HUES48 (cell line): ENCODE data around the gene ANKRD27.
"Not testable (repeated sequence)": the region's sequence is repeated elsewhere in the genome, so short reads cannot be mapped to it uniquely, and the experiment has no call there.

Source experiments
- H3K27ac ChIP-seq: one replicate; pipeline ENCODE4 v1.7.0; 2013; ENCODE audit warnings: low read depth, low read length, inconsistent platforms
- H3K27me3 ChIP-seq: 2 replicates; pipeline ENCODE4 v1.6.1; 2013; ENCODE audit warnings: mild to moderate bottlenecking, low read length; ENCODE audit not compliant: control insufficient read depth, insufficient read depth
- H3K36me3 ChIP-seq: 2 replicates; pipeline ENCODE4 v1.6.1; 2013; ENCODE audit warnings: low read length; ENCODE audit not compliant: control insufficient read depth, insufficient read depth
- H3K4me1 ChIP-seq: 2 replicates; pipeline ENCODE4 v1.6.1; 2013; ENCODE audit warnings: mild to moderate bottlenecking, low read length; ENCODE audit not compliant: control insufficient read depth, insufficient read depth
- H3K4me3 ChIP-seq: 2 replicates; pipeline ENCODE4 v1.5.1; 2013; ENCODE audit warnings: mild to moderate bottlenecking, low read depth, low read length
- H3K9ac ChIP-seq: 2 replicates; pipeline ENCODE4 v1.6.1; 2013; ENCODE audit warnings: mild to moderate bottlenecking, low read depth, low read length, moderate library complexity
- H3K9me3 ChIP-seq: 2 replicates; pipeline ENCODE4 v1.6.1; 2013; ENCODE audit warnings: low read length; ENCODE audit not compliant: control insufficient read depth, insufficient read depth

ANKRD27 gene

DNA sequence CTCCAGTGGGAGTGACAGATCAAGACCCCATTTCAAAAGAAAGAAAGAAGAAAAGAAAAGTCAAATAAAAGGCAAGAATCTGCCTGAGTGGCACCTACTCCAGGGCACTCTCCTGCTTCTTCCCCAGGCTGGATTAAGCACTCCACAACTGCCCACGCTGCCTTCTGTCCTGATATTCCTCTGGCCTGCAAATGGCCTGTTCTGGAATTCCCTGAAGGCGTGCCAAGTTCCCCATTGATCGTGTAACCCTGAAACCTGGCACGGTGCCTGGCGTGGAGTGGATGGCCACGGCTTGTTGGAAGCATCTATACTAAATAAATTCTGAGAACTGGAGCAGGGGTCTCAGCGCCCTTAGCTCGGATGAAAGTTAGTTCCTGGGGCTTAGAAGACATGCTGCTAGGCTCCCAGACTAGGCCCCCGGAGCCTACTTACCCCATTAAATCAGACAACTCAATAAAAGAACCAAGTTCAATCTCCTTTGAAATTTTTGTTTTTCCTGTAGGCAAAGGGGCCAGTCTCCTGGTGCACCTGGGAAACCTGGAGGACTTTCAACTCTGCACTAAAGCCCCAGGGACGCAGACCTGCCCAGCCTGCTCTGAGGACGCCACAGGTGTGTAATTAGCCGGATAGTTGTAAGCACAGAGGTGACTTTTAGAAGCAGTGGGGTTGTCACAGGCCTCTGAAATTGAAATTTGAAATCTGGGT, 21.9 kb downstream of the ANKRD27 start:
- Histone ChIP-seq H3K9me3 (no peaks in the 10 kb centered on the region), H3K9ac (no peak overlapping the region), H3K4me3 (no peak overlapping the region), H3K27ac (no peak overlapping the region), H3K36me3 (peaks cover 17% of the 10 kb centered on the region), H3K27me3 (no peaks in the 10 kb centered on the region), H3K4me1 (peaks cover 4% of the 10 kb centered on the region; the same call in 1 of the 2 replicates)

DNA sequence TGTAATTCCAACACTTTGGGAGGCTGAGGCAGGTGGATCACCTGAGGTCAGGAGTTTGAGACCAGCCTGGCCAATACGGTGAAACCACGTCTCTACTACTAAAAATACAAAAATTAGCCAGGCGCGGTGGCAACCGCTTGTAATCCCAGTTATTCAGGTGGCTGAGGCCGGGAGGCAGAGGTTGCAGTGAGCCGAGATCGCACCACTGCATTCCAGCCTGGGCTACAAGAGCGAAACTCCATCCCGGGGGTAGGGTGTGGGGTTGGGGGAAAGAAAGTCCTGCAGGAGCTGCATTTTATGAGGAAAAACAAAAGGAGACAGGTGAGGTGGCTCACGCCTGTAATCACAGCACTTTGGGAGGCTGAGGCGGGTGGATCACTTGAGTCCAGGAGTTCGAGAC, 22.6 kb downstream of the ANKRD27 start:
- H3K4me3 ChIP-seq, H3K4me1 ChIP-seq, H3K9me3 ChIP-seq, H3K27me3 ChIP-seq, H3K27ac ChIP-seq, H3K9ac ChIP-seq: not testable (repeated sequence)
- peaks cover 23% of the 10 kb centered on the region for H3K36me3 ChIP-seq

GRCh38 chr19:32651729-32652140, 23.2 kb downstream of the ANKRD27 start:
- Histone ChIP-seq H3K27ac (no peak overlapping the region), H3K27me3 (no peaks in the 10 kb centered on the region), H3K9me3 (no peaks in the 10 kb centered on the region), H3K9ac (no peak overlapping the region), H3K36me3 (peaks cover 29% of the 10 kb centered on the region), H3K4me3 (no peak overlapping the region), H3K4me1 (peaks cover 4% of the 10 kb centered on the region; the same call in 1 of the 2 replicates)

DNA sequence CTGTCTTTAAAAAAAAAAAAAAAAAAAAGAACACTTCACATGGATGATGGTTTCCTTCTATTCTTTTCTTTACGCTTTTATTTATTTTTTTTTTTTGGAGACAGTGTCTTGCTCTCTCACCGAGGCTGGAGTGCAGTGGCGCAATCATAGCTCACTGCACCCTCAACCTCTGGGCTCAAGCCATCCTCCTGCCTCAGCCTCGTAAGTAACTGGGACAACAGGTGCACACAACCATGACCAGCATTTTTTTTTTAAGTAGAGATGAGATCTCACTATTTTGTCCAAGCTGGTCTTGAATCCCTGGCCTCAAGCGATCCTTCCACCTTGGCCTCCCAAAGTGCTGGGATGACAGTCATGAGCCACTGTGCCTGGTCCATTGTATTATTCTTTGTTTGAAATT, 24.3 kb downstream of the ANKRD27 start:
- Histone ChIP-seq H3K27me3 (no peaks in the 10 kb centered on the region), H3K9me3 (no peaks in the 10 kb centered on the region), H3K9ac (no peak overlapping the region), H3K4me3 (no peak overlapping the region), H3K27ac (no peak overlapping the region), H3K4me1 (peaks cover 4% of the 10 kb centered on the region; the same call in 1 of the 2 replicates), H3K36me3 (peaks cover 31% of the 10 kb centered on the region)

DNA sequence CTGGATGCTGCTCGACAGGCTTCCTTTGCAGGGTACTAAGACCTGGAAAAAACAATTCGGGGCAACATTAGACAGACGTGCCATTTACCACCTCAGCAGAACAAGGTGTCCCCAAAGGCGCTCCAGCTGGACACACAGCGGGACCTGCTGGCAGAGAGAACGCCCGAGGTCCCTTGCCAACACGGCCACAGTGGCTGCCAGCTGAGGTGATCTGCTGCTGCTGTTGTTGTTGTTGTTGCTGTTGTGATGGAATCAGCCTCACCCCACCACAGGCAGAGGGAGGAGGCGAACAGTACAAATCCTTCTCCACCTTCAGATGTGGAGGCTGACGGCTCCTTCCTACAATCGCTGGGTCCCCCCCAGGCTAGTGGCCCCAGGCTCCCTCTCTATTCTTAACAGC, 25.2 kb downstream of the ANKRD27 start:
- H3K4me1 ChIP-seq: peaks cover 4% of the 10 kb centered on the region; the same call in 1 of the 2 replicates
- no peak overlapping the region for H3K4me3 ChIP-seq
- no peak overlapping the region for H3K9ac ChIP-seq
- no peaks in the 10 kb centered on the region for H3K27me3 ChIP-seq
- no peak overlapping the region for H3K27ac ChIP-seq
- H3K36me3 ChIP-seq: peaks cover 31% of the 10 kb centered on the region
- no peaks in the 10 kb centered on the region for H3K9me3 ChIP-seq

GRCh38 chr19:32647361-32647760, 27.6 kb downstream of the ANKRD27 start:
- H3K36me3 ChIP-seq: peaks cover 55% of the 10 kb centered on the region
- H3K27ac ChIP-seq: no peak overlapping the region
- no peaks in the 10 kb centered on the region for H3K9me3 ChIP-seq
- H3K9ac ChIP-seq: no peak overlapping the region
- no peak overlapping the region for H3K4me3 ChIP-seq
- no peaks in the 10 kb centered on the region for H3K27me3 ChIP-seq
- H3K4me1 ChIP-seq: peaks cover 4% of the 10 kb centered on the region; the same call in 1 of the 2 replicates

DNA sequence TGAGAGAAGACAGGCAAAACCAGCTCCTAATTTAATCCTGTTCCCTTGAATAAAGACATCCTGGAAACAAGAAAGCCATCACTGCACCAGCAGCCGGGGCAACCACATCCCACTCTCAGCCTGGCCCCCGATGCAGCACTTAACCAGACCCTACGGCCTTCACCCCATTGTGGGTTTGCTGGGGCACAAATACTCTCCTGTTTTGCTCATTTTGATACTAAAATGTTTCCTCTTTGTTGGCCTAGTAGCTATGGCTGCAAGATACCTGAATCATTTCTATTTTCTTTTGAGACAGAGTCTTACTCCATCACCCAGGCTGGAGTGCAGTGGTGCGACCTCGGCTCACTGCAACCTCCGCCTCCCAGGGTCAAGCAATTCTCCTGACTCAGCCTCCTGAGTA, 28.4 kb downstream of the ANKRD27 start:
- peaks cover 63% of the 10 kb centered on the region for H3K36me3 ChIP-seq
- H3K4me1 ChIP-seq: no peaks in the 10 kb centered on the region
- H3K27ac ChIP-seq: no peak overlapping the region
- H3K9me3 ChIP-seq: no peaks in the 10 kb centered on the region
- H3K9ac ChIP-seq: no peak overlapping the region
- H3K27me3 ChIP-seq: no peaks in the 10 kb centered on the region
- no peak overlapping the region for H3K4me3 ChIP-seq

GRCh38 chr19:32642771-32643170, 32.2 kb downstream of the ANKRD27 start:
- Histone ChIP-seq H3K27me3 (no peaks in the 10 kb centered on the region), H3K36me3 (peaks cover 80% of the 10 kb centered on the region), H3K4me1 (no peaks in the 10 kb centered on the region), H3K27ac (no peak overlapping the region), H3K4me3 (no peak overlapping the region), H3K9me3 (no peaks in the 10 kb centered on the region), H3K9ac (no peak overlapping the region)

- Histone ChIP-seq H3K36me3 (peaks cover 74% of the 10 kb centered on the region), H3K9me3 (no peaks in the 10 kb centered on the region), H3K9ac (no peak overlapping the region), H3K27ac (no peak overlapping the region), H3K4me1 (no peaks in the 10 kb centered on the region), H3K27me3 (no peaks in the 10 kb centered on the region), H3K4me3 (no peak overlapping the region)
Observed at GRCh38 chr19:32638625-32639024, 36.4 kb downstream of the ANKRD27 start.

GRCh38 chr19:32637480-32637879, 37.5 kb downstream of the ANKRD27 start:
- Histone ChIP-seq H3K4me1 (no peaks in the 10 kb centered on the region), H3K27ac (no peak overlapping the region), H3K27me3 (no peaks in the 10 kb centered on the region), H3K4me3 (no peak overlapping the region), H3K9me3 (no peaks in the 10 kb centered on the region), H3K36me3 (peaks cover 66% of the 10 kb centered on the region), H3K9ac (no peak overlapping the region)

DNA sequence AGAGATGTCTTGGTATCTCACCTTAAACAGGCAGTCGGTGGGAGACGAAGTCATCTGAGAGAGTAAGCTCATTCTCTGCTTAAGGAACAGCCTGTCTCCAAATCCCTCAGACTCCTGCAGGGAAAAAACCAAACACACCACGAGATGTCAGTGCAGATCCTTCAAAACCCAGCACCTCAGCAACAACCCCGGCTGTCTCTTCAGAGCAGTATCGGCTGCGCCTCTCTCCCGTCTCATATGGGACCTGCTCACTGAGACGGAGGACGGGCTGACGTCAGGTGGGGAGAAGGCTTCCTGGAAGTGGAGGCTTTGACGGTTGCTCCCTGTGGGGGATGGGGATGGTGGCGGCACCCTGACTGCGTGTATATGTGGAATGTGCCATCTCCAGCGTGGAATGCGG, 43.6 kb downstream of the ANKRD27 start:
- H3K9ac ChIP-seq: no peak overlapping the region
- H3K4me3 ChIP-seq: no peak overlapping the region
- no peaks in the 10 kb centered on the region for H3K27me3 ChIP-seq
- H3K27ac ChIP-seq: no peak overlapping the region
- H3K4me1 ChIP-seq: no peaks in the 10 kb centered on the region
- H3K9me3 ChIP-seq: no peaks in the 10 kb centered on the region
- peaks cover 57% of the 10 kb centered on the region for H3K36me3 ChIP-seq
